Erythroblast (primary cell): ENCODE measurements around the gene RAD23B.

Experiments used
- GATA1 ChIP-seq: IDR thresholded peaks from 2 replicates; pipeline ENCODE4 v1.6.1; 2011; ENCODE audit warnings: low read depth, mild to moderate bottlenecking, control low read depth, low read length, moderate library complexity
- POLR2A ChIP-seq: IDR thresholded peaks from 2 replicates; pipeline ENCODE4 v1.6.1; 2011; ENCODE audit warnings: mild to moderate bottlenecking, low read length

GRCh38 chr9:107308461-107308860 lies 25.4 kb downstream of the RAD23B start:
- no peak for TF ChIP-seq GATA1
- TF ChIP-seq POLR2A: no peak
